NCI-H1048 (cell line): ENCODE results near the gene TCL1A.
"Not testable (repeated sequence)": the region's sequence is repeated elsewhere in the genome, so short reads cannot be mapped to it uniquely, and the experiment has no call there.

Experiments
- DNase-seq: peaks from one replicate; lab custom pipeline; 2025; lab: John Stamatoyannopoulos, UW

The TCL1A gene

GRCh38 chr14:95675486-95675885, 38.4 kb downstream of the TCL1A start:
- DNase-seq, result no peak

- no peak for DNase-seq
Observed at GRCh38 chr14:95674613-95675012, 39.3 kb downstream of the TCL1A start.

GRCh38 chr14:95668235-95668772, 45.6 kb downstream of the TCL1A start:
- no peak for DNase-seq

GRCh38 chr14:95667249-95667693, 46.7 kb downstream of the TCL1A start:
- no peak for DNase-seq

- no peak for DNase-seq
Observed at GRCh38 chr14:95666450-95666849, 47.5 kb downstream of the TCL1A start.

- DNase-seq, result not testable (repeated sequence)
Observed at GRCh38 chr14:95665530-95665929, 48.4 kb downstream of the TCL1A start.

- no peak for DNase-seq
Observed at GRCh38 chr14:95664546-95664945, 49.4 kb downstream of the TCL1A start.

GRCh38 chr14:95664066-95664465, 49.9 kb downstream of the TCL1A start:
- no peak for DNase-seq

GRCh38 chr14:95663226-95663797, 50.6 kb downstream of the TCL1A start:
- no peak for DNase-seq

GRCh38 chr14:95662376-95663186, 51.3 kb downstream of the TCL1A start:
- no peak for DNase-seq

GRCh38 chr14:95660651-95661515, 53.0 kb downstream of the TCL1A start:
- no peak for DNase-seq

- no peak for DNase-seq
Observed at GRCh38 chr14:95659990-95660385, 53.9 kb downstream of the TCL1A start.
